SIG-M5 treated with dmso at 0.1 percent for 504 hours (cell line): Measurements from ENCODE around the gene ALDH3B2.
A peak's percentile ranks its signal among the peaks of the same experiment; 100 is the strongest.
"Not testable (repeated sequence)": the region's sequence is repeated elsewhere in the genome, so short reads cannot be mapped to it uniquely, and the experiment has no call there.

Experiments
- DNase-seq: peaks from one replicate; lab custom pipeline; 2025; ENCODE audit not compliant: unreplicated experiment; lab: John Stamatoyannopoulos, UW

The ALDH3B2 gene

GRCh38 chr11:67674442-67674871 lies at the start of gene ALDH3B2:
Gene ALDH3B2 (minus strand): TSS chr11:67674623. CDS start chr11:67666935, 7,688 bp downstream.
- DNase-seq: peak; percentile 62

- DNase-seq: not testable (repeated sequence)
Observed at GRCh38 chr11:67723036-67723435, 48.6 kb upstream of the ALDH3B2 start.

GRCh38 chr11:67716226-67716625 lies 41.8 kb upstream of the ALDH3B2 start:
- not testable (repeated sequence) for DNase-seq

GRCh38 chr11:67715801-67716200 lies 41.4 kb upstream of the ALDH3B2 start:
- not testable (repeated sequence) for DNase-seq

GRCh38 chr11:67713892-67714509 lies 39.6 kb upstream of the ALDH3B2 start:
- DNase-seq: not testable (repeated sequence)

GRCh38 chr11:67711676-67712075 lies 37.3 kb upstream of the ALDH3B2 start:
- not testable (repeated sequence) for DNase-seq

GRCh38 chr11:67711212-67711611 lies 36.8 kb upstream of the ALDH3B2 start:
- DNase-seq: not testable (repeated sequence)

GRCh38 chr11:67709806-67710205 lies 35.4 kb upstream of the ALDH3B2 start:
- not testable (repeated sequence) for DNase-seq

- no peak for DNase-seq
Observed at GRCh38 chr11:67705264-67705663, 30.8 kb upstream of the ALDH3B2 start.

- DNase-seq: no peak
Observed at GRCh38 chr11:67704524-67704923, 30.1 kb upstream of the ALDH3B2 start.

GRCh38 chr11:67703709-67704108 lies 29.3 kb upstream of the ALDH3B2 start:
- DNase-seq: not testable (repeated sequence)

- no peak for DNase-seq
Observed at GRCh38 chr11:67700548-67701262, 26.3 kb upstream of the ALDH3B2 start.

- no peak for DNase-seq
Observed at GRCh38 chr11:67700141-67700540, 25.7 kb upstream of the ALDH3B2 start.

GRCh38 chr11:67699521-67699920 lies 25.1 kb upstream of the ALDH3B2 start:
- DNase-seq: peak; percentile 15

GRCh38 chr11:67698247-67698646 lies 23.8 kb upstream of the ALDH3B2 start:
- peak; percentile 54 for DNase-seq

- no peak for DNase-seq
Observed at GRCh38 chr11:67697846-67698245, 23.4 kb upstream of the ALDH3B2 start.

GRCh38 chr11:67696998-67697397 lies 22.6 kb upstream of the ALDH3B2 start:
- DNase-seq: no peak

GRCh38 chr11:67695606-67696005 lies 21.2 kb upstream of the ALDH3B2 start:
- no peak for DNase-seq

- no peak for DNase-seq
Observed at GRCh38 chr11:67694875-67695555, 20.6 kb upstream of the ALDH3B2 start.

- peak; percentile 8 for DNase-seq
Observed at GRCh38 chr11:67691149-67691548, 16.7 kb upstream of the ALDH3B2 start.

GRCh38 chr11:67689178-67689577 lies 14.8 kb upstream of the ALDH3B2 start:
- no peak for DNase-seq

- DNase-seq: no peak
Observed at GRCh38 chr11:67687986-67688385, 13.6 kb upstream of the ALDH3B2 start.
